CMK (cell line): ENCODE data around the gene MATCAP1.
A peak's percentile ranks its signal among the peaks of the same experiment; 100 is the strongest.

Source experiments
- DNase-seq: peaks from one replicate; pipeline ENCODE4 v3.0.0-alpha.2; 2010; ENCODE audit warnings: low read depth

The MATCAP1 gene

GRCh38 chr16:67183627-67184452 is at the start of gene MATCAP1:
Gene MATCAP1 (minus strand): TSS chr16:67183963. CDS start chr16:67180610, 3,353 bp downstream.
- peak; percentile 92 for DNase-seq

- DNase-seq: no peak
These were observed 47.3 kb upstream of the MATCAP1 start for GRCh38 chr16:67230809-67231660.

GRCh38 chr16:67229906-67230808 is 46.4 kb upstream of the MATCAP1 start:
- no peak for DNase-seq

- no peak for DNase-seq
These were observed 45.1 kb upstream of the MATCAP1 start for GRCh38 chr16:67228905-67229304.

GRCh38 chr16:67228034-67228785 is 44.4 kb upstream of the MATCAP1 start:
- no peak for DNase-seq

- no peak for DNase-seq
These were observed 43.8 kb upstream of the MATCAP1 start for GRCh38 chr16:67227567-67227921.

- DNase-seq: peak; percentile 98
These were observed 43.2 kb upstream of the MATCAP1 start, which contains the start of gene TMEM208 for GRCh38 chr16:67226804-67227566. Gene TMEM208 (plus strand): TSS chr16:67227130. CDS start chr16:67227219, 89 bp downstream.

- DNase-seq: no peak
These were observed 42.6 kb upstream of the MATCAP1 start for GRCh38 chr16:67226295-67226803.

GRCh38 chr16:67223992-67224391 is 40.2 kb upstream of the MATCAP1 start:
- no peak for DNase-seq

- DNase-seq: peak; percentile 89
These were observed 33.1 kb upstream of the MATCAP1 start for GRCh38 chr16:67216612-67217490.

- peak; percentile 52 for DNase-seq
These were observed 31.9 kb upstream of the MATCAP1 start for GRCh38 chr16:67215706-67216105.

GRCh38 chr16:67213197-67214019 is 29.6 kb upstream of the MATCAP1 start:
- no peak for DNase-seq

GRCh38 chr16:67212766-67213165 is 29.0 kb upstream of the MATCAP1 start:
- no peak for DNase-seq

GRCh38 chr16:67211674-67212073 is 27.9 kb upstream of the MATCAP1 start:
- DNase-seq: no peak

GRCh38 chr16:67210069-67210937 is 26.5 kb upstream of the MATCAP1 start:
- no peak for DNase-seq

- DNase-seq: no peak
These were observed 25.8 kb upstream of the MATCAP1 start for GRCh38 chr16:67209565-67209964.
